ENCODE results near the gene BMPR2.
A peak's percentile ranks its signal among the peaks of the same experiment; 100 is the strongest.
"Not testable (repeated sequence)": the region's sequence is repeated elsewhere in the genome, so short reads cannot be mapped to it uniquely, and the experiment has no call there.

The BMPR2 gene

GRCh38 chr2:202373490-202373889 lies 2.6 kb upstream of the BMPR2 start:
- DNase-seq (ENCODE audit: low spot score): no peak
- Mint-ChIP-seq H3K36me3 (ENCODE audit: low read depth) (peaks cover 1% of the 10 kb centered on the region), H3K27ac (no peak overlapping the region), H3K4me3 (no peak overlapping the region), H3K9me3 (no peaks in the 10 kb centered on the region), H3K27me3 (ENCODE audit: low read depth) (peaks cover 9% of the 10 kb centered on the region), H3K4me1 (ENCODE audit: low read depth) (peaks cover 13% of the 10 kb centered on the region)

- H3K36me3 Mint-ChIP-seq (ENCODE audit: low read depth); H3K27ac Mint-ChIP-seq; H3K27me3 Mint-ChIP-seq (ENCODE audit: low read depth); DNase-seq (ENCODE audit: low spot score); H3K9me3 Mint-ChIP-seq: not testable (repeated sequence)
- peak overlapping the region; percentile 1 for H3K4me3 Mint-ChIP-seq
- H3K4me1 Mint-ChIP-seq (ENCODE audit: low read depth): peaks cover 17% of the 10 kb centered on the region
Measured at GRCh38 chr2:202374383-202374782, 1.7 kb upstream of the BMPR2 start.

GRCh38 chr2:202375033-202375608 lies 1.0 kb upstream of the BMPR2 start:
- peak; percentile 46 for DNase-seq (ENCODE audit: low spot score)
- peak overlapping the region; percentile 59 for H3K27ac Mint-ChIP-seq
- peaks cover 1% of the 10 kb centered on the region for H3K36me3 Mint-ChIP-seq (ENCODE audit: low read depth)
- H3K4me3 Mint-ChIP-seq: peak overlapping the region; percentile 93
- peaks cover 21% of the 10 kb centered on the region for H3K4me1 Mint-ChIP-seq (ENCODE audit: low read depth)
- peaks cover 9% of the 10 kb centered on the region for H3K27me3 Mint-ChIP-seq (ENCODE audit: low read depth)
- H3K9me3 Mint-ChIP-seq: no peaks in the 10 kb centered on the region

GRCh38 chr2:202376460-202377206 lies 506 bp downstream of the BMPR2 start:
- peak; percentile 37 for DNase-seq (ENCODE audit: low spot score)
- Mint-ChIP-seq H3K9me3 (no peaks in the 10 kb centered on the region), H3K4me3 (peak overlapping the region; percentile 98), H3K36me3 (ENCODE audit: low read depth) (peaks cover 3% of the 10 kb centered on the region), H3K27ac (peak overlapping the region; percentile 81), H3K27me3 (ENCODE audit: low read depth) (peaks cover 9% of the 10 kb centered on the region), H3K4me1 (ENCODE audit: low read depth) (peaks cover 21% of the 10 kb centered on the region)

GRCh38 chr2:202377207-202377761 lies 1.2 kb downstream of the BMPR2 start:
- peaks cover 3% of the 10 kb centered on the region for H3K36me3 Mint-ChIP-seq (ENCODE audit: low read depth)
- peak overlapping the region; percentile 81 for H3K27ac Mint-ChIP-seq
- peak overlapping the region; percentile 98 for H3K4me3 Mint-ChIP-seq
- peaks cover 21% of the 10 kb centered on the region for H3K4me1 Mint-ChIP-seq (ENCODE audit: low read depth)
- no peaks in the 10 kb centered on the region for H3K9me3 Mint-ChIP-seq
- H3K27me3 Mint-ChIP-seq (ENCODE audit: low read depth): peaks cover 7% of the 10 kb centered on the region
- no peak for DNase-seq (ENCODE audit: low spot score)

GRCh38 chr2:202378001-202378400 lies 1.9 kb downstream of the BMPR2 start:
- peak overlapping the region; percentile 98 for H3K4me3 Mint-ChIP-seq
- H3K27me3 Mint-ChIP-seq (ENCODE audit: low read depth): peaks cover 7% of the 10 kb centered on the region
- H3K36me3 Mint-ChIP-seq (ENCODE audit: low read depth): peaks cover 3% of the 10 kb centered on the region
- no peak for DNase-seq (ENCODE audit: low spot score)
- H3K4me1 Mint-ChIP-seq (ENCODE audit: low read depth): peaks cover 21% of the 10 kb centered on the region
- no peak overlapping the region for H3K27ac Mint-ChIP-seq
- no peaks in the 10 kb centered on the region for H3K9me3 Mint-ChIP-seq

- peaks cover 7% of the 10 kb centered on the region for H3K27me3 Mint-ChIP-seq (ENCODE audit: low read depth)
- peaks cover 3% of the 10 kb centered on the region for H3K36me3 Mint-ChIP-seq (ENCODE audit: low read depth)
- peak overlapping the region; percentile 98 for H3K4me3 Mint-ChIP-seq
- DNase-seq (ENCODE audit: low spot score): no peak
- no peak overlapping the region for H3K27ac Mint-ChIP-seq
- no peaks in the 10 kb centered on the region for H3K9me3 Mint-ChIP-seq
- H3K4me1 Mint-ChIP-seq (ENCODE audit: low read depth): peaks cover 21% of the 10 kb centered on the region
Measured at GRCh38 chr2:202378662-202379358, 2.7 kb downstream of the BMPR2 start.

- DNase-seq (ENCODE audit: low spot score): no peak
- Mint-ChIP-seq H3K4me1 (ENCODE audit: low read depth) (peaks cover 16% of the 10 kb centered on the region), H3K4me3 (no peak overlapping the region), H3K9me3 (no peaks in the 10 kb centered on the region), H3K36me3 (ENCODE audit: low read depth) (peaks cover 2% of the 10 kb centered on the region), H3K27ac (no peak overlapping the region), H3K27me3 (ENCODE audit: low read depth) (no peaks in the 10 kb centered on the region)
Measured at GRCh38 chr2:202382684-202383083, 6.6 kb downstream of the BMPR2 start.

GRCh38 chr2:202386495-202386894 lies 10.4 kb downstream of the BMPR2 start:
- not testable (repeated sequence) for H3K36me3 Mint-ChIP-seq (ENCODE audit: low read depth); H3K4me3 Mint-ChIP-seq; H3K27me3 Mint-ChIP-seq (ENCODE audit: low read depth); H3K4me1 Mint-ChIP-seq (ENCODE audit: low read depth); DNase-seq (ENCODE audit: low spot score); H3K9me3 Mint-ChIP-seq; H3K27ac Mint-ChIP-seq

- DNase-seq (ENCODE audit: low spot score): peak; percentile 12
Measured at GRCh38 chr2:202387608-202388342, 11.6 kb downstream of the BMPR2 start.

GRCh38 chr2:202400941-202401340 lies 24.8 kb downstream of the BMPR2 start:
- peaks cover 3% of the 10 kb centered on the region for H3K4me1 Mint-ChIP-seq (ENCODE audit: low read depth)

More at GRCh38 chr2:202387608-202388342, 11.6 kb downstream of the BMPR2 start:
- H3K36me3 Mint-ChIP-seq (ENCODE audit: low read depth): no peaks in the 10 kb centered on the region
- no peak overlapping the region for H3K4me3 Mint-ChIP-seq
- H3K27ac Mint-ChIP-seq: no peak overlapping the region
- no peaks in the 10 kb centered on the region for H3K9me3 Mint-ChIP-seq
- H3K27me3 Mint-ChIP-seq (ENCODE audit: low read depth): no peaks in the 10 kb centered on the region
- peaks cover 3% of the 10 kb centered on the region for H3K4me1 Mint-ChIP-seq (ENCODE audit: low read depth)

GRCh38 chr2:202405798-202406197 lies 29.7 kb downstream of the BMPR2 start:
- no peak for DNase-seq (ENCODE audit: low spot score)
- no peaks in the 10 kb centered on the region for H3K27me3 Mint-ChIP-seq (ENCODE audit: low read depth)

More at GRCh38 chr2:202400941-202401340, 24.8 kb downstream of the BMPR2 start:
- H3K27me3 Mint-ChIP-seq (ENCODE audit: low read depth): no peaks in the 10 kb centered on the region
- H3K36me3 Mint-ChIP-seq (ENCODE audit: low read depth): no peaks in the 10 kb centered on the region
- no peak for DNase-seq (ENCODE audit: low spot score)
- no peaks in the 10 kb centered on the region for H3K9me3 Mint-ChIP-seq
- no peak overlapping the region for H3K4me3 Mint-ChIP-seq
- H3K27ac Mint-ChIP-seq: no peak overlapping the region

GRCh38 chr2:202406445-202406978 lies 30.4 kb downstream of the BMPR2 start:
- Mint-ChIP-seq H3K4me1 (ENCODE audit: low read depth) (peaks cover 1% of the 10 kb centered on the region), H3K27me3 (ENCODE audit: low read depth) (no peaks in the 10 kb centered on the region), H3K9me3 (no peaks in the 10 kb centered on the region), H3K4me3 (no peak overlapping the region), H3K27ac (no peak overlapping the region), H3K36me3 (ENCODE audit: low read depth) (no peaks in the 10 kb centered on the region)
- no peak for DNase-seq (ENCODE audit: low spot score)

More at GRCh38 chr2:202405798-202406197, 29.7 kb downstream of the BMPR2 start:
- Mint-ChIP-seq H3K36me3 (ENCODE audit: low read depth) (no peaks in the 10 kb centered on the region), H3K9me3 (no peaks in the 10 kb centered on the region), H3K27ac (no peak overlapping the region), H3K4me3 (no peak overlapping the region), H3K4me1 (ENCODE audit: low read depth) (peaks cover 1% of the 10 kb centered on the region)
